ENCODE data around the gene MTFR1L. TPM values are rescaled to one million over a fixed set of nuclear protein-coding genes. Genes with fewer than 3 reads are reported as not detected.

The MTFR1L gene
- total RNA-seq, 1 donor from 2014 or later: 55.7 TPM

GRCh38 chr1:25826571-25826970 is 6.8 kb downstream of the MTFR1L start:
- no peak for DNase-seq (ENCODE audit: extremely low spot score in 2 of 2)
- H3K27ac ChIP-seq: no peak overlapping the region
- H3K9me3 ChIP-seq: no peaks in the 10 kb centered on the region
- H3K4me3 ChIP-seq: no peak overlapping the region
- intact Hi-C loops (cut with DNase I): no loop called here
- no peaks in the 10 kb centered on the region for H3K27me3 ChIP-seq
- TF ChIP-seq POLR2A (IDR thresholded peaks at IDR 0.05) (no peak), CTCF (IDR thresholded peaks at IDR 0.05) (no peak), POLR2AphosphoS5 (IDR thresholded peaks at IDR 0.05; ENCODE audit: insufficient read depth in 1 of 2, low read depth in 1 of 2) (no peak)
- H3K36me3 ChIP-seq: peaks cover 5 to 57% of the 10 kb centered on the region in 2 donors
- H3K4me1 ChIP-seq: peaks cover 11% of the 10 kb centered on the region

GRCh38 chr1:25828491-25828890 is 8.7 kb downstream of the MTFR1L start:
- intact Hi-C loops (cut with DNase I): no loop called here
- no peaks in the 10 kb centered on the region for H3K27me3 ChIP-seq
- no peaks in the 10 kb centered on the region for H3K9me3 ChIP-seq
- DNase-seq (ENCODE audit: extremely low spot score in 2 of 2): no peak
- H3K36me3 ChIP-seq: peaks cover 5 to 77% of the 10 kb centered on the region in 2 donors
- no peaks in the 10 kb centered on the region for H3K4me1 ChIP-seq
- TF ChIP-seq CTCF (IDR thresholded peaks at IDR 0.05) (no peak), POLR2A (IDR thresholded peaks at IDR 0.05) (no peak), POLR2AphosphoS5 (IDR thresholded peaks at IDR 0.05; ENCODE audit: insufficient read depth in 1 of 2, low read depth in 1 of 2) (no peak)
- H3K4me3 ChIP-seq: no peak overlapping the region
- H3K27ac ChIP-seq: no peak overlapping the region

- DNase-seq (ENCODE audit: extremely low spot score in 2 of 2): no peak
- TF ChIP-seq POLR2AphosphoS5 (IDR thresholded peaks at IDR 0.05; ENCODE audit: insufficient read depth in 1 of 2, low read depth in 1 of 2): no peak
- TF ChIP-seq POLR2A (IDR thresholded peaks at IDR 0.05): no peak
- TF ChIP-seq CTCF (IDR thresholded peaks at IDR 0.05): no peak
- peaks cover 5 to 81% of the 10 kb centered on the region in 2 donors for H3K36me3 ChIP-seq
- H3K27ac ChIP-seq: no peak overlapping the region
- intact Hi-C loops (cut with DNase I): no loop called here
- H3K4me3 ChIP-seq: no peak overlapping the region
- no peaks in the 10 kb centered on the region for H3K27me3 ChIP-seq
- no peaks in the 10 kb centered on the region for H3K9me3 ChIP-seq
- no peaks in the 10 kb centered on the region for H3K4me1 ChIP-seq
These were observed 9.3 kb downstream of the MTFR1L start for GRCh38 chr1:25829046-25829445.

GRCh38 chr1:25831569-25832196 is 11.9 kb downstream of the MTFR1L start:
- intact Hi-C loops (cut with DNase I): no loop called here
- H3K27me3 ChIP-seq: no peaks in the 10 kb centered on the region
- no peak overlapping the region for H3K4me3 ChIP-seq
- H3K4me1 ChIP-seq: no peaks in the 10 kb centered on the region
- no peak overlapping the region for H3K27ac ChIP-seq
- no peaks in the 10 kb centered on the region for H3K9me3 ChIP-seq
- TF ChIP-seq POLR2A (IDR thresholded peaks at IDR 0.05) (no peak), CTCF (IDR thresholded peaks at IDR 0.05) (no peak), POLR2AphosphoS5 (IDR thresholded peaks at IDR 0.05; ENCODE audit: insufficient read depth in 1 of 2, low read depth in 1 of 2) (no peak)
- DNase-seq (ENCODE audit: extremely low spot score in 2 of 2): no peak
- peaks cover 5 to 70% of the 10 kb centered on the region in 2 donors for H3K36me3 ChIP-seq

- TF ChIP-seq POLR2A (IDR thresholded peaks at IDR 0.05): no peak
- no peak for TF ChIP-seq POLR2AphosphoS5 (IDR thresholded peaks at IDR 0.05; ENCODE audit: insufficient read depth in 1 of 2, low read depth in 1 of 2)
- TF ChIP-seq CTCF (IDR thresholded peaks at IDR 0.05): no peak
- H3K27ac ChIP-seq: no peak overlapping the region
- H3K4me3 ChIP-seq: no peak overlapping the region
- H3K4me1 ChIP-seq: no peaks in the 10 kb centered on the region
- intact Hi-C loops (cut with DNase I): no loop called here
- H3K27me3 ChIP-seq: no peaks in the 10 kb centered on the region
- no peak for DNase-seq (ENCODE audit: extremely low spot score in 2 of 2)
- peaks cover 5 to 62% of the 10 kb centered on the region in 2 donors for H3K36me3 ChIP-seq
- H3K9me3 ChIP-seq: no peaks in the 10 kb centered on the region
These were observed 12.7 kb downstream of the MTFR1L start for GRCh38 chr1:25832336-25833037.

All from vagina (tissue), 2 donors.